Tibial artery (tissue), 4 donors: ENCODE measurements around the gene TSR2.
A peak's percentile ranks its signal among the peaks of the same experiment; 100 is the strongest.
"Not testable (repeated sequence)": the region's sequence is repeated elsewhere in the genome, so short reads cannot be mapped to it uniquely, and the experiment has no call there.

Experiments used
- DNase-seq, 2 donors: peaks; one replicate each; pipeline ENCODE4 v3.0.0-alpha.2; 2019
- H3K27ac ChIP-seq, 2 donors: fragments of 200-600 bp; sonication (generic) in 1 of 2; 1 replicate in 1 of 2; 2 replicates in 1 of 2; pipeline ENCODE4 v1.5.1; 2018 to 2019; ENCODE audit warnings: mild to moderate bottlenecking in 1 of 2
- H3K27me3 ChIP-seq, 2 donors: fragments of 200-600 bp; sonication (generic) in 1 of 2; one replicate each; pipeline versions ENCODE4 v1.5.1 to v1.6.0; 2016 to 2019
- H3K36me3 ChIP-seq, 3 donors: fragments of 200-600 bp; sonication (generic) in 2 of 3; one replicate each; pipeline ENCODE4 v1.5.1; 2016 to 2019; ENCODE audit warnings: mild to moderate bottlenecking in 2 of 3
- H3K4me1 ChIP-seq, 4 donors: fragments of 200-600 bp; sonication (generic) in 2 of 4; 1 replicate in 3 of 4; 2 replicates in 1 of 4; pipeline ENCODE4 v1.5.1; 2016 to 2019
- H3K4me3 ChIP-seq, 2 donors: fragments of 200-600 bp; sonication (generic) in 1 of 2; 1 replicate in 1 of 2; 2 replicates in 1 of 2; pipeline ENCODE4 v1.5.1; 2018 to 2019; ENCODE audit warnings: mild to moderate bottlenecking in 2 of 2
- H3K9me3 ChIP-seq, 3 donors: fragments of 200-600 bp; sonication (generic) in 1 of 3; one replicate each; pipeline ENCODE4 v1.5.1; 2016 to 2019
- CTCF ChIP-seq, 2 experiments: fragments of 200-600 bp in 1 of 2; fragments of 450-650 bp in 1 of 2; IDR thresholded peaks; one replicate each; pipeline ENCODE4 v1.5.1; 2017 to 2019; ENCODE audit warnings: antibody characterized with exemption in 2 of 2, mild to moderate bottlenecking in 1 of 2, moderate library complexity in 1 of 2
- intact Hi-C: fragments of 100-400 bp; cut with DNase I; formaldehyde crosslinking; loops from one replicate; pipeline ENCODE4 v1.15.0; 2023; ENCODE audit warnings: low total_unique reads

The TSR2 gene

DNA sequence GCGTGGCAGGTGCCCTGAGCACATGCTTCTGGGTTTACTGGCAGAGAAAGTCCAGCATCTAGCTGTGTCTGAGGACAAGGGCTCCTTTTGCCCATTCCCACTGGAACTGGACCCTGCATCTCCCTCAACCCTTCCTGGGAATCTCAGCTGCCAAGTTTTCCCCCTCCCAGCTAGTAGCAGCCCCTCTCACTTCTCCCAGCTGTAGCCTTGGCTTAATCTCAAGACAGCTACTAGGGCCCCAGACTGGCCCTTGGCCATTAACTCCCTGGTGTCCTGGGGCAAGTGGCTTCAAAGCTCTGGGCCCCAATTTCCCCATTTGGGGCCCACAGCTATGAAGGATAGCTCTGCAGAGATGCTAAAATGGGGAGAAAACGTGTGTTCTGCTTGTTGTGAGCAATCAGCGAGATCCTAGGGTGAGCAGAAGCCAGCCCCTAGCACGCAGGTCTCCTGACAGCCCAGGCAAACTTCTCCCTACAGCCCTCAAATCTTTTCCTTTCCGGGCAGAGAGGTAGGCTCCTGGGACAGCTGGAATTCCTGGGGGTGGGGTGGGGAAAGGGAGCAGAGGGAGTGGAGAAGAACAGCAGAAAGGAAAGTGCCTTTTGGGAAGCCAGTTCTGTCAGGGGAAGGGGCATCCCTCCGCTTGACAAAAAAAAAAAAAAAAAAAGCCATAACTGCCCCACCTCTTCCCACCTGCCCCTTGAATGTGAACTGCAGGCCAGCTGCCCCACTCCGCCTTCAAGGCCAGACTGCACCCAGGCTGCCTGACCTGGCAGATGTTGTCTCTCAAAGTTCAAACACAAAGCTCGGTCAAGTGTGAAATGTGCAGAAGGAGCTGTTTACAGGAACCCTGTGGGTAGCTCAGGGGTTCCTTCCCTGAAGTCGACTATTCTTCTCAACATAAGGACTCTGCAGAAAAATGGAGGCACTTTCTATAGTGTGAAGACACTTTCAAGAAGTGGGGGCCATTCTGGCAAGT is 39.2 kb downstream of the TSR2 start:
- DNase-seq: no peak
- no peak for TF ChIP-seq CTCF (IDR thresholded peaks at IDR 0.05)
- peaks cover 0 to 40% (median 12%) of the 10 kb centered on the region in 4 donors for H3K4me1 ChIP-seq
- no peaks in the 10 kb centered on the region for H3K9me3 ChIP-seq
- intact Hi-C loops: no loop called here
- peak overlapping the region; percentile 42 to 64 for H3K27ac ChIP-seq
- H3K27me3 ChIP-seq: no peaks in the 10 kb centered on the region
- H3K36me3 ChIP-seq: no peaks in the 10 kb centered on the region
- no peak overlapping the region for H3K4me3 ChIP-seq

DNA sequence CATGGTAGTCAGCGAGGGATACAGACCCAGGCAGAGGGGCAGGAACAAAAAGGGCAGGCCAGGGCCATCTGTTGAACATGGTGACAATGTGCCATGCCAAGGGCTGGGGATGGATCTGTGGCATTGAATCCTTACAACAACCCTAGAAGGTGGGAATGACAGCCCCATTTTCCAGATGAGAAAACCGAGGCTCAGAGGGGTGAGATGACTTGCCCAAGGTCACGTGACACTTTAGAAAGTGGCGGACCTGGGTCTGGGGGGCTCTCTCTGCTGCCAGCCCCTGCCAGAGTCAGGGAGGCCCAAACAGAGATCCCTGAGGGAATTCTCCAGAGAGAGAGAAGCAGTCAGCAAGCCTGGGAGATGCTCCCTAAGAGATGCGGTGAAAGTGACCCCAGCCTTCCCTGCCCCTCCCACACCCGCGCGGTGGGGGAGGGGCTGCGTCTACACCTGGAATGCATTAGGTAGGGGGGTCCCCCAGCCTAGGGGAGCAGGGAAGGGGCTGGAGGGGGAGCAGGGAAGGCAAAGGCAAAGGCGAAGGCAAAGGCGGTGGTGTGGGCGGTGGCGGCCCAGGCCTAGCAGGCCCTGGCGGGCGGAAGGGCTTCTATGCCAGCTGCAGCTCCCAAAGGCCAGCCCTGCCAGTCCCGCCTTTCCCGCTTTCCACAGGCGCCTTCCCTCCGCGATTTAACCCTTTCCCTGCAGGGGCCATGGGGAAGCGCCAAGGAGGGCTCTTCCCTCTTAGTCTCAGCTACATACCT is 42.8 kb downstream of the TSR2 start:
- no peak for TF ChIP-seq CTCF (IDR thresholded peaks at IDR 0.05)
- Histone ChIP-seq H3K27me3 (no peaks in the 10 kb centered on the region), H3K4me3 (peak overlapping the region; percentile 37 to 43), H3K36me3 (no peaks in the 10 kb centered on the region), H3K4me1 (peaks cover 0 to 45% (median 15%) of the 10 kb centered on the region in 4 donors), H3K27ac (peak overlapping the region; percentile 74 to 79), H3K9me3 (no peaks in the 10 kb centered on the region)
- DNase-seq: peak in 1 of 2 donors; percentile 62
- intact Hi-C loops: no loop called here

GRCh38 chrX:54483946-54484345 is 43.7 kb downstream of the TSR2 start:
- Histone ChIP-seq H3K36me3 (no peaks in the 10 kb centered on the region), H3K4me1 (peaks cover 0 to 40% (median 15%) of the 10 kb centered on the region in 4 donors), H3K9me3 (no peaks in the 10 kb centered on the region), H3K27ac (peak overlapping the region; percentile 74 to 79), H3K27me3 (no peaks in the 10 kb centered on the region), H3K4me3 (peak overlapping the region in 1 of 2 donors; percentile 37)
- intact Hi-C loops: no loop called here
- TF ChIP-seq CTCF (IDR thresholded peaks at IDR 0.05): no peak
- no peak for DNase-seq

DNA sequence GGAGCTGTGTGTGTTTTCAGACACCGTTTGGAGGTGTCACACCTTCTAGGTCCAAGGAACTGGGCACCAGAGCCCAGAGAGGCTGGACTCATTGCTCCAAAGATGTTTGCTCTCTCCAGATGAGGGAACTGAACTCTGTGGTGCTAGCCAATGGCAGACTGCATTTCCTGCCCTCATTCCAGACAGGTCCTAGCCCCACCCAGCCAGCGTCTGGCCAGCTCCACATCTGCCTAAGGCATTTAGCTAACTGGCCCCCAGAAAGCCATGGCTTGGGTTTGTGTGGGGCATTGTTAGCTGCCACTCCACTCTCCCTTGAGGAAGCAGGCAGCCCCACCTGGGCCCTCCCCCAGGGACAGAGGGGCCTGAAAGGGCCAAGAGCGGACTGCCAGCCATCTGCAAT is 44.5 kb downstream of the TSR2 start:
- no peak for DNase-seq
- intact Hi-C loops: no loop called here
- H3K27ac ChIP-seq: peak overlapping the region; percentile 74 to 79

GRCh38 chrX:54489819-54490218 is 49.6 kb downstream of the TSR2 start:
- H3K27ac ChIP-seq, H3K36me3 ChIP-seq, H3K27me3 ChIP-seq, H3K9me3 ChIP-seq, intact Hi-C loops, DNase-seq, H3K4me3 ChIP-seq: not testable (repeated sequence)
- peaks cover 0 to 32% (median 11%) of the 10 kb centered on the region in 4 donors for H3K4me1 ChIP-seq

More for the DNA sequence above, 44.5 kb downstream of the TSR2 start:
- H3K9me3 ChIP-seq: peaks cover 0 to 6% (median 0%) of the 10 kb centered on the region in 3 donors
- H3K4me1 ChIP-seq: peaks cover 0 to 33% (median 15%) of the 10 kb centered on the region in 4 donors
- H3K36me3 ChIP-seq: no peaks in the 10 kb centered on the region
- no peak overlapping the region for H3K4me3 ChIP-seq
- no peak for TF ChIP-seq CTCF (IDR thresholded peaks at IDR 0.05)
- no peaks in the 10 kb centered on the region for H3K27me3 ChIP-seq
